NCI-H446 (cell line): ENCODE results near the gene UBAP1.
"Not testable (repeated sequence)": the region's sequence is repeated elsewhere in the genome, so short reads cannot be mapped to it uniquely, and the experiment has no call there.

Experiments used
- DNase-seq, 2 experiments: peaks; one replicate each; lab custom pipeline; 2025; lab: John Stamatoyannopoulos, UW

The UBAP1 gene

GRCh38 chr9:34262971-34263370 is 84.1 kb downstream of the UBAP1 start:
- DNase-seq: no peak

- DNase-seq: no peak
Observed at GRCh38 chr9:34267660-34268059, 88.8 kb downstream of the UBAP1 start.

GRCh38 chr9:34271265-34272006 is 92.6 kb downstream of the UBAP1 start:
- no peak for DNase-seq

GRCh38 chr9:34272101-34272541 is 93.3 kb downstream of the UBAP1 start:
- DNase-seq: no peak

- DNase-seq: not testable (repeated sequence)
Observed at GRCh38 chr9:34273588-34273987, 94.7 kb downstream of the UBAP1 start.

- DNase-seq: no peak
Observed at GRCh38 chr9:34275811-34276210, 97.0 kb downstream of the UBAP1 start.

GRCh38 chr9:34276772-34277171 is 97.9 kb downstream of the UBAP1 start:
- DNase-seq: peak in 1 of 2 experiments; percentile 7

GRCh38 chr9:34279411-34279810 is 100.6 kb downstream of the UBAP1 start:
- no peak for DNase-seq

GRCh38 chr9:34282096-34282495 is 103.3 kb downstream of the UBAP1 start:
- no peak for DNase-seq

GRCh38 chr9:34289159-34289558 is 110.3 kb downstream of the UBAP1 start:
- DNase-seq: no peak

GRCh38 chr9:34291023-34291422 is 112.2 kb downstream of the UBAP1 start:
- DNase-seq: no peak

- DNase-seq: no peak
Observed at GRCh38 chr9:34291423-34291822, 112.6 kb downstream of the UBAP1 start.

GRCh38 chr9:34292552-34292951 is 113.7 kb downstream of the UBAP1 start:
- DNase-seq: no peak

GRCh38 chr9:34301064-34301463 is 122.2 kb downstream of the UBAP1 start:
- not testable (repeated sequence) for DNase-seq
